ENCODE data around the gene RNF224.

DNA sequence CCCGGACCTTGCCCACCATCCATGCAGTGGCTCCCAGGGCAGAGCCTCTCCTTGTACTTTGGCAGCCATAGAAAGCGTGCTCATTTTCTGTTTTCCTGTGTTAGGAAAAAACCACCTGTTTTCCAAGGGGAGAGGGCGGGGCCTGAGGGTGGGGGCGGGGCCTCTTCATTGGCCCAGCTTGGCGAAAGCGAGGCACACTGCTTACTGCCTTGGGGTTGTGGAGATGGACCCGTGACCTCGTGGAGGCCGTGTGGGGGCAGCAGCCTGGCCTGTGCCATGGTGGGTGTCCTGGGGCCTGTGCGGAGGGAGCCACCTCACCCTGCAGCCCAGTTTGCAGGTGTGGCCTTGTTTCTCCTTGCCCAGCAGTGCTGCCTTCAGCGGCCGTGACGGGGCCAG lies 45.8 kb downstream of the RNF224 start:
- no peak for TF ChIP-seq POLR2A (IDR thresholded peaks at IDR 0.05)
- TF ChIP-seq, protein P1, sequence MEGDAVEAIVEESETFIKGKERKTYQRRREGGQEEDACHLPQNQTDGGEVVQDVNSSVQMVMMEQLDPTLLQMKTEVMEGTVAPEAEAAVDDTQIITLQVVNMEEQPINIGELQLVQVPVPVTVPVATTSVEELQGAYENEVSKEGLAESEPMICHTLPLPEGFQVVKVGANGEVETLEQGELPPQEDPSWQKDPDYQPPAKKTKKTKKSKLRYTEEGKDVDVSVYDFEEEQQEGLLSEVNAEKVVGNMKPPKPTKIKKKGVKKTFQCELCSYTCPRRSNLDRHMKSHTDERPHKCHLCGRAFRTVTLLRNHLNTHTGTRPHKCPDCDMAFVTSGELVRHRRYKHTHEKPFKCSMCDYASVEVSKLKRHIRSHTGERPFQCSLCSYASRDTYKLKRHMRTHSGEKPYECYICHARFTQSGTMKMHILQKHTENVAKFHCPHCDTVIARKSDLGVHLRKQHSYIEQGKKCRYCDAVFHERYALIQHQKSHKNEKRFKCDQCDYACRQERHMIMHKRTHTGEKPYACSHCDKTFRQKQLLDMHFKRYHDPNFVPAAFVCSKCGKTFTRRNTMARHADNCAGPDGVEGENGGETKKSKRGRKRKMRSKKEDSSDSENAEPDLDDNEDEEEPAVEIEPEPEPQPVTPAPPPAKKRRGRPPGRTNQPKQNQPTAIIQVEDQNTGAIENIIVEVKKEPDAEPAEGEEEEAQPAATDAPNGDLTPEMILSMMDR (IDR thresholded peaks at IDR 0.05): no peak

All from adrenal gland (tissue), 5 donors.